GM12892 (cell line): ENCODE data around the gene GPS2.

ENCODE experiments used
- POLR2A ChIP-seq: IDR thresholded peaks from 2 replicates; pipeline ENCODE4 v1.6.1; 2011; ENCODE audit warnings: low read depth, low read length, control low read depth
- POLR2AphosphoS5 ChIP-seq: IDR thresholded peaks from 2 replicates; pipeline ENCODE4 v1.6.1; 2011; ENCODE audit warnings: low read depth, low read length, control low read depth

DNA sequence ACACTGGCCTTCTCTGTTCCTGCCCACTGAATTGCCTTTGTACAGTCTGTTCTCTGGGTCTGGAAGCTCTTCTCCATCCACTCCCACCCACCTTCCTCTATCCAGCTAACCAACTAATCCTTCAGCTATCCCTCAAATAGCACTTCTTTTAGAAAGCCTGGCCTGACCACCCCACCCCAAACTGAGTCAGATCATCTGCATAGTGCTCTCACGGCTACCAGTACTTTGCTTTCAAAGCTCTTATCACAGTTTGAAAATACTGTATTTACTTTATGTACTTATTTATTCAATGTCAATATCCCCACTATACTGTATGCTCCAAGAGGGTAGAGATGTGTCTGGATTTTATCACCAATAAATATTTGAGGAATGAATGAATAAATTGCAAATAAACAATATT, 48.4 kb downstream of the GPS2 start:
- TF ChIP-seq POLR2AphosphoS5 (no peak), POLR2A (no peak)
